Calu3 (cell line): ENCODE results near the gene FZD8. TPM values are rescaled to one million over a fixed set of nuclear protein-coding genes. Genes with fewer than 3 reads are reported as not detected.

ENCODE experiments used
- BruUV-seq: library from RNA; stranded (reverse); fragments of 400-500 nt; replicated peaks from 2 replicates; lab custom pipeline; 2021; lab: Mats Ljungman, UMichigan
- CTCF ChIA-PET: fragments of 300-600 bp; sonication (Branson Sonifier 250); formaldehyde crosslinking; loops from one replicate; lab custom pipeline; 2022; ENCODE audit warnings: antibody characterized with exemption; lab: Charles Lee
- DNase-seq: peaks from one replicate; pipeline ENCODE4 v3.0.0; 2022
- H3K27ac Mint-ChIP-seq: one replicate; pipeline ENCODE4 v1.8.0; 2022; ENCODE audit warnings: mixed read lengths; ENCODE audit not compliant: unreplicated experiment
- H3K27me3 Mint-ChIP-seq: one replicate; pipeline ENCODE4 v1.8.0; 2022; ENCODE audit warnings: mixed read lengths; ENCODE audit not compliant: unreplicated experiment
- H3K36me3 Mint-ChIP-seq: one replicate; pipeline ENCODE4 v1.8.0; 2022; ENCODE audit warnings: mild to moderate bottlenecking, moderate library complexity, mixed read lengths; ENCODE audit not compliant: insufficient read depth, unreplicated experiment
- H3K4me1 Mint-ChIP-seq: one replicate; pipeline ENCODE4 v1.8.0; 2022; ENCODE audit warnings: mild to moderate bottlenecking, low read depth, mixed read lengths; ENCODE audit not compliant: unreplicated experiment
- H3K4me3 Mint-ChIP-seq: one replicate; pipeline ENCODE4 v1.8.0; 2022; ENCODE audit warnings: mild to moderate bottlenecking, low read depth, moderate library complexity, mixed read lengths; ENCODE audit not compliant: unreplicated experiment
- H3K9me3 Mint-ChIP-seq: one replicate; pipeline ENCODE4 v1.8.0; 2022; ENCODE audit warnings: low read depth, mixed read lengths; ENCODE audit not compliant: unreplicated experiment
- CTCF ChIP-seq: fragments of 200-600 bp; IDR thresholded peaks from one replicate; pipeline ENCODE4 v1.8.0; 2022; ENCODE audit warnings: antibody characterized with exemption; ENCODE audit not compliant: unreplicated experiment
- intact Hi-C: fragments of 100-400 bp; cut with micrococcal nuclease; formaldehyde crosslinking; loops from one replicate; pipeline ENCODE4 v1.10.0; 2022; ENCODE audit not compliant: unreplicated experiment
- total RNA-seq: library from RNA; stranded (reverse); gene quantifications from 2 replicates; pipeline ENCODE4 v1.2.3, GENCODE V29; 2022

FZD8 gene
- total RNA-seq, 1 experiment from 2014 or later: 3.7 TPM

- no peaks in the 10 kb centered on the region for H3K4me1 Mint-ChIP-seq
- H3K4me3 Mint-ChIP-seq: no peak overlapping the region
- H3K27me3 Mint-ChIP-seq: peaks cover 49% of the 10 kb centered on the region
- peaks cover 2% of the 10 kb centered on the region for H3K9me3 Mint-ChIP-seq
- TF ChIP-seq CTCF: no peak
- no TSS peak for BruUV-seq
- intact Hi-C loops: no loop called here
- H3K36me3 Mint-ChIP-seq: no peaks in the 10 kb centered on the region
- DNase-seq: no peak
- no peak overlapping the region for H3K27ac Mint-ChIP-seq
- CTCF ChIA-PET: no interaction called here
Observed at GRCh38 chr10:35594115-35595079, 47.7 kb downstream of the FZD8 start.

DNA sequence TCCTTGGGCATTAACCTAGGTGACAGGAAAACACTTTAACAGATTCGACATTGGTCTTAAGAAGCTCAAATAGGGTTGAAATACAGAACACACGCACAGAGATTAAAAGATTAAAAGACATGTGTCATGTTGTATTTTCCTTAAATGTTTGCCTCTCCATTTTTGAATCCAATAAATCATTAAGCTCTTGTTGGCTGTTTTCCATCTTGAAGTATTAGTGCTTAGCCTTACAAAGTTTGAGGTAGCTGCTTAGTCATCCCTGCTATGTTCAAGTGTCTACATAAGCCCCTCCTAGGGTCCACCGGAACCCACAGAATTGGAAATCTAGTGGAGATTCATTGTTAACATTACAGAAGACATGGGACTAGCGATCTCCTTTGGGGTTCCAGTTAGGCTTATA, 49.7 kb downstream of the FZD8 start:
- intact Hi-C loops: no loop called here
- H3K4me3 Mint-ChIP-seq: no peak overlapping the region
- no TSS peak for BruUV-seq

GRCh38 chr10:35588836-35589235, 53.3 kb downstream of the FZD8 start:
- H3K27ac Mint-ChIP-seq: no peak overlapping the region
- TF ChIP-seq CTCF: no peak
- no peaks in the 10 kb centered on the region for H3K4me1 Mint-ChIP-seq
- no peak overlapping the region for H3K4me3 Mint-ChIP-seq
- intact Hi-C loops: no loop called here
- peaks cover 45% of the 10 kb centered on the region for H3K27me3 Mint-ChIP-seq
- no TSS peak for BruUV-seq
- CTCF ChIA-PET: interaction anchor here (1.6 kb wide), 1 partner anchor 26 kb away, joined by 4 read pairs; no protein-coding TSS in a partner anchor
- DNase-seq: no peak
- H3K9me3 Mint-ChIP-seq: peaks cover 2% of the 10 kb centered on the region
- peaks cover 3% of the 10 kb centered on the region for H3K36me3 Mint-ChIP-seq

More for the DNA sequence above, 49.7 kb downstream of the FZD8 start:
- no peaks in the 10 kb centered on the region for H3K36me3 Mint-ChIP-seq
- DNase-seq: no peak
- peaks cover 34% of the 10 kb centered on the region for H3K27me3 Mint-ChIP-seq
- CTCF ChIA-PET: interaction anchor here (0.6 kb wide), 1 partner anchor 1350 kb away, joined by 3 read pairs; no protein-coding TSS in a partner anchor
- no peak for TF ChIP-seq CTCF
- H3K9me3 Mint-ChIP-seq: peaks cover 2% of the 10 kb centered on the region
- no peak overlapping the region for H3K27ac Mint-ChIP-seq
- no peaks in the 10 kb centered on the region for H3K4me1 Mint-ChIP-seq

Other genes starting within 250 kb of the FZD8 start
- gene GJD4, start 37.0 kb downstream of the FZD8 start, total RNA-seq: not detected in 2 replicates